GM18517 (cell line): ENCODE results near the gene MAML3.
"Not testable (repeated sequence)": the region's sequence is repeated elsewhere in the genome, so short reads cannot be mapped to it uniquely, and the experiment has no call there.

Experiments used
- ATAC-seq: cut with Tn5 transposase; IDR thresholded peaks from one replicate; pipeline ENCODE4 v1.9.1; 2021; ENCODE audit warnings: mild to moderate bottlenecking, moderate library complexity; ENCODE audit not compliant: unreplicated experiment

Gene MAML3

DNA sequence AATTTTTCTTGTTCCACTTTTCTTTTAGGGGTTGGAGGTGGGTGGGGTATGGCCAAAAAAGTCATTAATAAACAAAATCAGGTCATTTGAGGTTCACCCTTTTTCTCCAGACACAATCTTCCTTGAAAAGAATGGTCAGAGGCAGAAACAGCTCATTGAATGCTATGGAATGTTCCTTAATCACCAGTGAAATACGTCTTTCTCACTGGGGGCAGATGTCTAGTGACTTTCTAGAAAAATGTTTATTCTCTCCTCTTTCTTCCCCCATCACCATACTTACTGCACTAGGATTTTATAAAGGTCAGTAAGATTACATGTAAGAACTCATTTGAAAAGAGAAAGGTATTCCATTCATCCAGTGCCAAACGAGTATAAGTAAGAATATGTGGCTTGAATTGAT lies 443.9 kb downstream of the MAML3 start:
- ATAC-seq: no peak

DNA sequence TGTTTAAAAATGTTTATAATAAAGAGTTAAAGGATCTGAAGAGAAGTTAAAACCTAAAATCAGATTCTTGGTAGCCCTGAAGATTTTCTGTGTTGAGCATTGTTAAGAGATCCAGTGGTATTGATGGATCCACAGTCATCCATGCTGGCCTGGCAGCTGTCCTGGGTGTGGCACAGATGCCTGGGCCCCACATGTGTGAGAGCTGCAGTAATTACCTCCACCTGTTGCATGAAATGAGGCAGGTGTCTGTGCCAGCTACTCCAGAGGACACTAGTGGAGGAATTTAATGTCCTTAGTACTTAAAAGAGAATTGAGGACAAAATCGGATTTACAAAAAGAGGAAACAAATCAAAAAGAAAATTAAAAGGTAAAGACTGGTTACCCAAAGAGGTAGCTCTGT lies 444.3 kb downstream of the MAML3 start:
- no peak for ATAC-seq

GRCh38 chr4:139704915-139705485 lies 449.0 kb downstream of the MAML3 start:
- no peak for ATAC-seq

DNA sequence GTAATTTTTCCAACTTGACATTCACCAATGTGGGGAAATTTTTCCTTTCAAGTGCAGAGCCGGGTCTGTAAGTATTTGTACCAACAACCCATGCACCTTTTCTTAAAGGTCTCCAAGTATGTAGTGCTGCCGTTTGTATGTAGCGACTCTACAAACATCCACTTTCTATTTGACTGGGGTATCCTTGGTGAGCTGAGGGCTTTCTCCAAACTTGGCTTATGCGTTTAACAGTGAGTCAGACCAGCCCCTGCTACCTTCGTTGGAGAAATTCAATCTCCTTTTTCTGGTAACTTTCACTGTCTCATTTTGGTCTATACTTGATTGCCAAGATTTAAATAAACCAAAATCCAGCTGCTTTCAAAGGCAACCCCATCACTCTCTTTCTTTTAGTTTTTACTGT lies 453.4 kb downstream of the MAML3 start:
- ATAC-seq: no peak

DNA sequence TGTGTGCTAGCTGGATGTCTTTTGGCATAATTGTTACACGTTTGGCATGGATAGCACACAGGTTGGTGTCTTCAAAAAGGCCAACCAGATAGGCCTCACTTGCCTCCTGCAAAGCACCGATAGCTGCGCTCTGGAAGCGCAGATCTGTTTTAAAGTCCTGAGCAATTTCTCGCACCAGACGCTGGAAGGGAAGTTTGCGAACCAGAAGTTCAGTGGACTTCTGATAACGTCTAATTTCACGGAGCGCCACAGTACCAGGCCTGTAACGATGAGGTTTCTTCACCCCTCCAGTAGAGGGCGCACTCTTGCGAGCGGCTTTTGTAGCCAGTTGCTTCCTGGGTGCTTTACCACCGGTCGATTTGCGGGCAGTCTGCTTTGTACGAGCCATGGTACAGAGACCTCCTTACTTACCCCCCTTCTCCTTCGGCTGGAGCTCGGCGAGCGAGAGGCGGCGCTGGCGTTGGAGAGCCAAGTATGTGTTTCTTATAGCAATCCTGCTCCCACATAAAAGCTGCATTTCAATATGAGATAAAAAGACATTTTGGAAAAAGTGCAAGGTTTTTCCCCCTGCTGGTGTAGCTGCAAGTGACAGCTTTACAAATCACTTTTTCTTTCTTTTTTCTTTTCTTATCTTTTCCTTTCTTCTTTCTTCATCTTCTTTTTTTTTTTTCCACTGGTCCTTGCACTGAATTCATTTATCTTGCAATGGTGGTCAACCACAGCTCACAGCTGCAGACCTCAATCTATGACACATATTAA lies 455.6 kb downstream of the MAML3 start:
- not testable (repeated sequence) for ATAC-seq

GRCh38 chr4:139696491-139696890 lies 457.5 kb downstream of the MAML3 start:
- no peak for ATAC-seq

DNA sequence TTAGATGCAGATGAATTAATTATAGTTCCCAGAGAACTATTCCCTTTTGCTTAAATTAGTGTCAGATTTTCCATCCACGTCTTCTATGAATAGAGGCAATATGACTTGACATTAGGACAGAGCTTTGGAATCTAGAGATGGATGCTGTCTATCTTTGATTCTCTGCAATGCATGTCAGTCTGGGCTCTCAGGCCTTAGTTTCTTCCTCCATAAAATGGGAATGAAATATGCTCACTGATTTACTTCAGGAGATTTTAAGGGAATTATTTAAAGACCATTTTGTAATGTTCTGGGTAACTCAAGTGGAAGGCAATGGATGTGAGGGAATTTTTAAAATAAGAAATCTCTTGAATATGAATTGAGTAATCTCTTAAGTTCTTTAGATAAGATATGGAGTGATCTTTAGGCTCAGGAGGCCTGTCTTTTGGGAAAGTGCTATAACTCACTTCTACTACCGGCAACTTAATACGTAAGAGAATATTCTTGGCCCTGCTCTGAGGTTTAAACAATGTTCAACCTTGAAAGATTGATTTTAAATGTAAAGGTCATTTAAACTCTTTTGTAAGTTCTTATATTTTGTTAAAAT lies 459.4 kb downstream of the MAML3 start:
- no peak for ATAC-seq

DNA sequence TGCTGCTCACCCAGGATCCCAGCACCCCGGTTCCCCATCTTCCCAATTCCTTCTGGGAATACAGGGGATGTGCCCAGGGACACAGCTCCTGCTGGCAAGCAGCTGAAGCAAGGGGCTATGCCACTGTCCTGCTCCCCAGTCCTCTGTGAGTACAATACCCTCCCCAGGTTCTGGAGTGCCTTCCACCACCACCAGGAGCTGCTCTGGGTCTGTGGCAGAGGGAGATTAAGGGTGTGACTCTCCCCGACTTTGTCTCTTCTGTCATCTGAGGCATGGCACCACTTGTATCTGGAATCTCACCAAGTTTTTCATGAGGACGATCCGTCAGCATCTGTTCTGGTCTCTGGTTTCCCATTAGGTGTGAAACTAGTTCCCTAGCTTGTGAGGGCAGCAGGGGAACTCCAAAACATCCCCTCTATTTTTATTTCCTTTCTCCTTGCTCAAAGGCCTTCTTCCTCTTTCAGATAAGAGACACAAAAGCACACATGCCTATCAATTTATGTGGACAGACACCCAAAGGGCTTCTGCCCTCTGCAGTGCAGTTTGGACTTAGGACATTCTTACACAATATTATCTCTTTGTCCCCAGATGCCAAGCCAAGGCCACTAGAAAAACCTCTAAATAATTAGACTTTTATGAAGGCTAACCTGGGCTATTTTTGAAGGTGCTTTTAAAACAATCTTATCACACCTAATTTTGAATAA lies 461.5 kb downstream of the MAML3 start:
- no peak for ATAC-seq

DNA sequence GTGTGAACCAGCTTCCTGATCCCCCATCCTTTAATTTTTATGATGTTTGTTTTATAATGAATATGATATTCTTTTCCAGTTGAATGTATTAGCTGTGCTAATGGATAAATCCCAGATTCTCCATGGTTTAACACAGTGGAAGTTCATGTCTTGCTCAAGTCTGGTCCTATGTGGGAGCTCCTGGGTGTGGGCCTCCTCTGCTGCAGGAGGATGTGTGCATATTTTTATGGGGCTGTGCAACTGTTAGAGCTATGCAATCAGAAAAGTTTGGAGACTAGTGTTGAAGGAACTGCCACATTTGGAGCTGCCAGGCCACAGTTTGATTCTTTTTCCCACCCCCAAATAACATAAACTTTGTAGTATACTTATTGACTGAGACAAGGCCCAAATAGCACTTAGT lies 463.6 kb downstream of the MAML3 start:
- ATAC-seq: no peak

DNA sequence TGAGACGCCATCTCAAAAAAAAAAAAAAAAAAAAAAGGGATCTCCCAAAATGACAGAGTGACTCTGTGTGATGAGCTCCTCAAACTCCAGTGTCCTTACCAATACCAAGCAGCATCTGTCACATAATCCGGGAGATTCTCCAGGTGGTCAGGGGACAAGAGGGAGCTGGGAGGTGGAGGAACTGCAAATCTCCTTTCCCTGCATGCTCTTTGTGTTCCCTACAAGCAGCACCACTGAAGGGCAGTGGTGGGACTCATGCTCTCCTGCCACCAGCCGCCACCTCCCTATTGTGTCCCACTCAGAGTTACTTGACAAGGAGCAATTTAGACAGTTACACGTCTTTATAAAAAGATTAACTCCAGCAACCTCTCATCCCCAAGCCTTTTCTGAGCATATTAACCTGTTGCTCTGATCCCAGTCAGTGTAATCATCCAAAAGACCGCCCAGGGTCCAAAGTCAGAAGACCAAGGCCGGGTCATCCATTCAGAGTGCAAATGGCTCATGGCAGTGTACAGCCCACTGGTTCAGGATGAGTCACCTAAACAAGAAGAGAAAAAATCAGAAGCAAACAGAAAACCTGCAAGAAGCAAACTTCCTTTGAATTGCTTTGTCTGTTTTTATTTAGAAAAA lies 464.8 kb downstream of the MAML3 start:
- no peak for ATAC-seq

- no peak for ATAC-seq
These were observed 467.0 kb downstream of the MAML3 start for GRCh38 chr4:139686988-139687387.

DNA sequence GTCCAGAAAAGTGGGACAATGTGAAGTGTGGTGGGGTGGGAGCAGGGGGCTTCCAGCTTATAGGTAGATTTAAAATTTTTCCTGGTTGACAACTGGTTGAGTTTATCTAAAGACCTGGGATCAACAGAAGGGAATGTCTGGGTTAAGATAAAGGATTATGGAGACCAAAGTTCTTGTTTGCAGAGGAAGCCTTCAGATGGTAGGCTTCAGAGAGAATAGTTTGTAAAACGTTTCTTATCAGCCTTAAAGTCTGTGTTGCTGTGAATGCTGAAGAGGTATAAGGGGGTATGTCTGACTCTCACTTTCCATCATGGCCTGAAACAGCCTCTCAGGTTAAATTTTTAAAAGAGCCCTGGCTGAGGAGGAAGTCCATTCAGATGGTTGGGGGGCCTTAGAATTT lies 467.9 kb downstream of the MAML3 start:
- ATAC-seq: no peak

DNA sequence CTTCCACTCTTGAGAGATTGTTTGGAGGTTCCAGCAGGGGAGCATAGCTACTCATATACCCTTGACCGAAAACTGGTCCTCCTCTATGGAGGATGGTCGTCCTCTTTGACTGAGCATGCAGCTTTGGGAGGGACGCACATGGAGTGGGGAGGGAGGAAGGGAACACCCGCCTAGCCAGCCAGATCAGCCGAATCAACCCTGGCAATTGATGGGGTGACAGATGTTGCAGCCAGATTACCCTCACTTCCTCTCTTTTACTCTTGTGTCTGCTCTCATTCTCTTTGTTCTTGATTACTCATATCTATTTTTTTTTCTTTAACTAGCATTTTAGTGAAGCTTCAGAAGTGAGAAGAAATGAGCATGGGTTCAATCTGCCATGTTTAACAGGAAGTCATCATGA lies 468.8 kb downstream of the MAML3 start:
- no peak for ATAC-seq

GRCh38 chr4:139684351-139684750 lies 469.6 kb downstream of the MAML3 start:
- no peak for ATAC-seq

DNA sequence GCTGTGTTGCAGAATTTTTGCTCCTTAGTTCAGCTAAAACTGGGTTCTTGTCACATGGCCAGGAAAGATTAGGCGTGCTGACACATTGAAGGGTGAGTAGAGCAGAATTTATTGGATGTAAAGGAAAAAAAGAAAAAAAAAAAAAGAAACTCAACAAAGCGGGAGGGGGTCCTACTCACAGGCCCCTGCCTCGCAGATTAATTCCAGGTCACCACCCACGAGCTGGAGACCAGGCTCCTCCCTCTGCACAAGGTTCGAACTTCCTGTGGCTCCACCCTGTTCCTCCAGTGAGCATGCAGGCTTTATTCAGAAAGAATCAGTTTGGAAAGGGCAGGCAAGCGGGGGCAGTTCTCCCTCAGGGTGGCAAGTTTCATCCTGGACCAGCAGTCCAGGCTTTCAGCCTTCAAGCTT lies 471.2 kb downstream of the MAML3 start:
- no peak for ATAC-seq

- ATAC-seq: no peak
These were observed 471.7 kb downstream of the MAML3 start for GRCh38 chr4:139682309-139682708.

GRCh38 chr4:139676913-139677585 lies 476.9 kb downstream of the MAML3 start:
- no peak for ATAC-seq

DNA sequence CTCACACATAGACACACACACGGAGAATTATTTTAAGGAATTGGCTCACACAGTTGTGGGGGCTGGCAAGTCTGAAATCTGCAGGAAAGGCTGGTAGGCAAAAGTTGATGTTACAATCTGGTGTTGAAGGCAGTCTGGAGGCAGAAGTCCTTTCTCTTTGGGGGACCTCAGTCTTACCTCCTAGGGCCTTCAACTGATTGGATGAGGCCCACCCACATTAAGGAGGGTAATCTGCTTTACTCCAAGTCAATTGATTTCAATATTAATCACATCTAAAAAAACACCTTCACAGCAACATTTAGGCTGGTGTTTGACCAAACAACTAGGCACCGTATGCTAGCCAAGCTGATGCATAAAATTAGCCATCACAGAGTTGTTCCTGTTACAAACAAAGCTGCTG lies 477.6 kb downstream of the MAML3 start:
- ATAC-seq: no peak

DNA sequence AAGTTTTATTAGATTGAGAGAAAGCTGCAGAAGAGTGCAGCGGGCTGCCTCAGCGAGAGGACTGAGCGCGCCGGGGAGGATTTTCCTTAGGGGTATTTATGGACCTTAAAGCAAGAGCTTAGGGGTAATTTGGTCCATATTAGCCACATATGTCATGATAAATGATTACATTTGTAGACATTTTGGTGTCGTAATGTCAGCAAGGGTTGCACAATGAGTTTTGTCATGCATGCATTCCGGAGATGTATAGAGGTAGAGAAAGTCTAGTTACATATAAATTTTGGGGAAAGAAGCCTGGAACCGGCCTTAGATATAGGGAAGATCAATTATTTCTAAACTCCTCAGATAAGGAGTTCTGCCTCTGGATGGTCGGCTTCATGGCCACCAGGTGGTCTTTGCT lies 478.3 kb downstream of the MAML3 start:
- ATAC-seq: no peak

DNA sequence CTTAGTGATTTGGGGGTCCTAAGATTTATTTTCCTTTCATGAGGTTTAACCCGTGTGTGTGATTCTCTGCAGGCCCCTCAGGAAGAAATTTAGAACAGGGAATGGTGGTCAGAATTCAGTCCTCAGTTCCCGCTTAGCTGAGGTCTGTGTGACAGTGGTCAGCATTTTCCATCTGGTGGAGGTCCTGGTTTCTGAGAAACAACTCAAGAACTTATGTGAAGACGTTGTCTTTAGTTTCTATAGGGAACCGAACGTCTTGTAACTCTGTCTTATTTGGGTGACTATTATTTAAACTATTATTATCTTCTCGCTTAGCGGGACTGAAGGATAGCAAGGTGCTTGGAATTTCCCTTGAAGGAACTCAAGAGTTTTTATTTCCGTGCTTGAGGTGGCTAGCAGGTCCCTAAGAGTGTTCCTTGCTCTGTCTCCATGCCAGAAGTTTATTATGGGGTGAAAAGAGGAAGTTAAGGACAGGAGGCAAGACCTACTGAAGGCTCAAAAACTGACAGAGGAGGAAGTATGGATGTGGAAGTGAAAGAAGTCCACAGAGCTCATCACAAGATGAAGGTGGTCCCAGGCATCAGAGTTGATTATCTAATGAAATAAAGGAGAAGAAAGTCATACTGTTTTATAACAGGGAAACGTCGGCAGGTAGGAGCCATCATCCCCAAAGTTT lies 479.0 kb downstream of the MAML3 start:
- peak; percentile 58 for ATAC-seq
